Panc1 (cell line): Measurements from ENCODE around the gene SPRED2. TPM values are rescaled to one million over a fixed set of nuclear protein-coding genes. Genes with fewer than 3 reads are reported as not detected.

Source experiments
- ATAC-seq: fragments of 200-7000 bp; cut with Tn5 transposase; 2 replicates; pipeline ENCODE4 v1.9.1; 2020; ENCODE audit warnings: mild to moderate bottlenecking, moderate library complexity
- BruUV-seq: library from RNA; stranded (reverse); fragments of 400-500 nt; replicated peaks from 2 replicates; lab custom pipeline; 2021; lab: Mats Ljungman, UMichigan
- CTCF ChIA-PET: fragments of 300-600 bp; sonication (Branson Sonifier 250); formaldehyde crosslinking; loops from one replicate; lab custom pipeline; 2022; ENCODE audit warnings: antibody characterized with exemption; lab: Charles Lee
- POLR2A ChIA-PET: fragments of 300-600 bp; sonication (Branson Sonifier 250); formaldehyde crosslinking; loops from one replicate; lab custom pipeline; 2022; ENCODE audit warnings: antibody characterized with exemption; lab: Charles Lee
- DNase-seq: peaks from one replicate; pipeline ENCODE4 v3.0.0-alpha.2; 2010; ENCODE audit warnings: low read depth, low spot score
- H3K27ac ChIP-seq: 2 replicates; pipeline ENCODE4 v1.5.1; 2011; ENCODE audit warnings: mild to moderate bottlenecking, low read length, inconsistent platforms
- H3K27me3 ChIP-seq: fragments of 200-500 bp; sonication (Bioruptor generic); 2 replicates; pipeline ENCODE4 v1.6.0; 2014; ENCODE audit warnings: low read length, inconsistent platforms; ENCODE audit not compliant: control insufficient read depth, insufficient read depth
- H3K36me3 ChIP-seq: fragments of 200-500 bp; sonication (Bioruptor generic); 2 replicates; pipeline ENCODE4 v1.5.1; 2014; ENCODE audit warnings: inconsistent platforms, mild to moderate bottlenecking, low read length, moderate library complexity; ENCODE audit not compliant: control insufficient read depth, insufficient read depth
- H3K4me1 ChIP-seq: 2 replicates; pipeline ENCODE4 v1.5.1; 2011; ENCODE audit warnings: inconsistent platforms, mild to moderate bottlenecking, low read length, moderate library complexity; ENCODE audit not compliant: control insufficient read depth, insufficient read depth
- H3K4me3 ChIP-seq, 2 experiments: 2 replicates each; pipeline ENCODE4 v1.5.1; 2011 to 2012; ENCODE audit warnings: low read depth in 2 of 2, low read length in 2 of 2, mild to moderate bottlenecking in 2 of 2, inconsistent platforms in 1 of 2, moderate library complexity in 1 of 2
- H3K9me3 ChIP-seq: fragments of 200-500 bp; sonication (Bioruptor generic); 2 replicates; pipeline ENCODE4 v1.5.1; 2014; ENCODE audit warnings: low read depth, mild to moderate bottlenecking, inconsistent platforms, low read length, moderate library complexity; ENCODE audit not compliant: control insufficient read depth, insufficient read depth
- POLR2AphosphoS5 ChIP-seq: IDR thresholded peaks from 2 replicates; pipeline ENCODE4 v1.6.1; 2012; ENCODE audit warnings: mild to moderate bottlenecking, low read depth, low read length, moderate library complexity
- SIN3A ChIP-seq: IDR thresholded peaks from 2 replicates; pipeline ENCODE4 v1.6.1; 2012; ENCODE audit warnings: low read depth, mild to moderate bottlenecking, low read length, moderate library complexity, borderline replicate concordance; ENCODE audit not compliant: insufficient read depth
- TCF7L2 ChIP-seq: IDR thresholded peaks from 2 replicates; pipeline ENCODE4 v1.6.1; 2011; ENCODE audit warnings: mild to moderate bottlenecking, low read depth, low read length, inconsistent platforms
- in situ Hi-C: cut with HindIII; loops from 2 replicates; pipeline ENCODE4 v1.10.0; 2016; ENCODE audit warnings: low sequenced_read_pairs, low pct_unique_long_range_greater_than_20kb
- intact Hi-C: fragments of 100-400 bp; cut with micrococcal nuclease; formaldehyde crosslinking; loops from one replicate; pipeline ENCODE4 v1.10.0; 2022; ENCODE audit not compliant: unreplicated experiment
- total RNA-seq: library from RNA; stranded (reverse); gene quantifications from one replicate; pipeline ENCODE4 v1.2.1, GENCODE V29; 2021; ENCODE audit not compliant: unreplicated experiment
- TF ChIP-seq, protein P1 (sequence below), 2 experiments: IDR thresholded peaks; 2 replicates each; pipeline ENCODE4 v1.6.1; 2011 to 2012; ENCODE audit warnings: low read depth in 2 of 2, control low read depth in 1 of 2, low read length in 1 of 2, mild to moderate bottlenecking in 1 of 2, moderate library complexity in 1 of 2; ENCODE audit not compliant: insufficient read depth in 1 of 2
- TF ChIP-seq, protein P2 (sequence below): fragments of 450-650 bp; IDR thresholded peaks from 2 replicates; pipeline ENCODE4 v1.5.1; 2017; ENCODE audit warnings: mild to moderate bottlenecking

The SPRED2 gene
- total RNA-seq, 1 experiment from 2014 or later, result 60.1 TPM

DNA sequence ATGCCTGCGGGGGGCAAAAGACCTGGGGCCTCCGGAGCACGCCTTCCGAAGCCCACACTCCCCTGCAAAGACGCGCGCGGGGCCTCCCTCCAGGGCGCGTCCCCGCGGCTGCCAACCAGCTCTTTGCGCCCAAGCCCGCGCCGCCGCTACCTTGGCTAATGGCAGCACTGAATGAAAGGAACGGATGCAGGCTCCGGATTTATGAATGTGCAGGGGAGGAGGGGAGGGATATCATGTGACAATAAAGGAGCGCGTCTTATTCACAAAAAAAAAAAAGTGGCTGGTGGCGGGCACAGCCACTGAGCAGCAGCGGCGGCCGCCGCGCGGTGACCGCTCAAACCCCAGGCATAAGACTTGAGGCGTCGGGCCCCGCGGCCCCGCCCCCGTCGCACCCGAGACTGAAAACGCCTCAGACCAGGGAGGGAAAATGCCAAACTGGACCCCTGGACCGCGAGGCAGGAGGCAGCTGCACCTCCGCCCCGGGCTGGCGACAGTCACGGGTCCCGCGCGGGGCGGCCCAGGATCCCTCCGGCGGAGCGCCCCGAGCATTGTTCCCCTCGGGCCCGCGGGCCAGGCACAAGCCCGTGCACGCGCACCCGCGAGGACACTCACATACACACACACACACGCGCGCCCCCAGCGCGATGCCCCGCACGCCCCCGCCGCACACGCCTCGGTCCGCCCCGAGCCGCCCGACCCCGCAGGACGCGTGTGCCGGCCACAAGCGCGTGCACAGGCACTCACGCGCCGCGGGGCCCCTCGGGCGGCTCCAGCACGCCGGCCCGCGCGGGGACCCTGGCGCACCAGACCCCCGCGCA, 1.6 kb downstream of the SPRED2 start:
- TF ChIP-seq, protein P1, sequence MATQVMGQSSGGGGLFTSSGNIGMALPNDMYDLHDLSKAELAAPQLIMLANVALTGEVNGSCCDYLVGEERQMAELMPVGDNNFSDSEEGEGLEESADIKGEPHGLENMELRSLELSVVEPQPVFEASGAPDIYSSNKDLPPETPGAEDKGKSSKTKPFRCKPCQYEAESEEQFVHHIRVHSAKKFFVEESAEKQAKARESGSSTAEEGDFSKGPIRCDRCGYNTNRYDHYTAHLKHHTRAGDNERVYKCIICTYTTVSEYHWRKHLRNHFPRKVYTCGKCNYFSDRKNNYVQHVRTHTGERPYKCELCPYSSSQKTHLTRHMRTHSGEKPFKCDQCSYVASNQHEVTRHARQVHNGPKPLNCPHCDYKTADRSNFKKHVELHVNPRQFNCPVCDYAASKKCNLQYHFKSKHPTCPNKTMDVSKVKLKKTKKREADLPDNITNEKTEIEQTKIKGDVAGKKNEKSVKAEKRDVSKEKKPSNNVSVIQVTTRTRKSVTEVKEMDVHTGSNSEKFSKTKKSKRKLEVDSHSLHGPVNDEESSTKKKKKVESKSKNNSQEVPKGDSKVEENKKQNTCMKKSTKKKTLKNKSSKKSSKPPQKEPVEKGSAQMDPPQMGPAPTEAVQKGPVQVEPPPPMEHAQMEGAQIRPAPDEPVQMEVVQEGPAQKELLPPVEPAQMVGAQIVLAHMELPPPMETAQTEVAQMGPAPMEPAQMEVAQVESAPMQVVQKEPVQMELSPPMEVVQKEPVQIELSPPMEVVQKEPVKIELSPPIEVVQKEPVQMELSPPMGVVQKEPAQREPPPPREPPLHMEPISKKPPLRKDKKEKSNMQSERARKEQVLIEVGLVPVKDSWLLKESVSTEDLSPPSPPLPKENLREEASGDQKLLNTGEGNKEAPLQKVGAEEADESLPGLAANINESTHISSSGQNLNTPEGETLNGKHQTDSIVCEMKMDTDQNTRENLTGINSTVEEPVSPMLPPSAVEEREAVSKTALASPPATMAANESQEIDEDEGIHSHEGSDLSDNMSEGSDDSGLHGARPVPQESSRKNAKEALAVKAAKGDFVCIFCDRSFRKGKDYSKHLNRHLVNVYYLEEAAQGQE (IDR thresholded peaks at IDR 0.05; ENCODE audit: insufficient read depth in 1 of 2, low read depth in 2 of 2, low read length in 1 of 2), result no peak
- TF ChIP-seq SIN3A, result 0 out of 2 replicates have a peak, but pooled peaks have one; percentile 64
- TF ChIP-seq TCF7L2, result peak; percentile 80
- TF ChIP-seq, protein P2, sequence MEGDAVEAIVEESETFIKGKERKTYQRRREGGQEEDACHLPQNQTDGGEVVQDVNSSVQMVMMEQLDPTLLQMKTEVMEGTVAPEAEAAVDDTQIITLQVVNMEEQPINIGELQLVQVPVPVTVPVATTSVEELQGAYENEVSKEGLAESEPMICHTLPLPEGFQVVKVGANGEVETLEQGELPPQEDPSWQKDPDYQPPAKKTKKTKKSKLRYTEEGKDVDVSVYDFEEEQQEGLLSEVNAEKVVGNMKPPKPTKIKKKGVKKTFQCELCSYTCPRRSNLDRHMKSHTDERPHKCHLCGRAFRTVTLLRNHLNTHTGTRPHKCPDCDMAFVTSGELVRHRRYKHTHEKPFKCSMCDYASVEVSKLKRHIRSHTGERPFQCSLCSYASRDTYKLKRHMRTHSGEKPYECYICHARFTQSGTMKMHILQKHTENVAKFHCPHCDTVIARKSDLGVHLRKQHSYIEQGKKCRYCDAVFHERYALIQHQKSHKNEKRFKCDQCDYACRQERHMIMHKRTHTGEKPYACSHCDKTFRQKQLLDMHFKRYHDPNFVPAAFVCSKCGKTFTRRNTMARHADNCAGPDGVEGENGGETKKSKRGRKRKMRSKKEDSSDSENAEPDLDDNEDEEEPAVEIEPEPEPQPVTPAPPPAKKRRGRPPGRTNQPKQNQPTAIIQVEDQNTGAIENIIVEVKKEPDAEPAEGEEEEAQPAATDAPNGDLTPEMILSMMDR, result no peak
- peak; percentile 37 for ATAC-seq
- H3K4me1 ChIP-seq, result peaks cover 43% of the 10 kb centered on the region
- ChIA-PET POLR2A (interaction anchor here (0.6 to 0.7 kb wide), 3 partner anchors 64 to 691 kb away, joined by 3 to 7 read pairs (median 3); no protein-coding TSS in a partner anchor), CTCF (interaction anchor here (0.5 to 0.7 kb wide), 3 partner anchors 38 to 328 kb away, joined by 3 to 5 read pairs (median 3); no protein-coding TSS in a partner anchor)
- H3K36me3 ChIP-seq, result peaks cover 2% of the 10 kb centered on the region; the same call in 1 of the 2 replicates
- peak overlapping the region; percentile 81 for H3K27ac ChIP-seq
- in situ Hi-C loops, result no loop called here
- no TSS peak for BruUV-seq
- no peaks in the 10 kb centered on the region for H3K27me3 ChIP-seq
- H3K4me3 ChIP-seq, result peak overlapping the region; percentile 82 to 92
- intact Hi-C loops, result loop anchor here (2.0 to 5.0 kb wide), 3 partner anchors 46 to 164 kb away; no protein-coding TSS in a partner anchor
- no peak for DNase-seq
- H3K9me3 ChIP-seq, result no peaks in the 10 kb centered on the region

DNA sequence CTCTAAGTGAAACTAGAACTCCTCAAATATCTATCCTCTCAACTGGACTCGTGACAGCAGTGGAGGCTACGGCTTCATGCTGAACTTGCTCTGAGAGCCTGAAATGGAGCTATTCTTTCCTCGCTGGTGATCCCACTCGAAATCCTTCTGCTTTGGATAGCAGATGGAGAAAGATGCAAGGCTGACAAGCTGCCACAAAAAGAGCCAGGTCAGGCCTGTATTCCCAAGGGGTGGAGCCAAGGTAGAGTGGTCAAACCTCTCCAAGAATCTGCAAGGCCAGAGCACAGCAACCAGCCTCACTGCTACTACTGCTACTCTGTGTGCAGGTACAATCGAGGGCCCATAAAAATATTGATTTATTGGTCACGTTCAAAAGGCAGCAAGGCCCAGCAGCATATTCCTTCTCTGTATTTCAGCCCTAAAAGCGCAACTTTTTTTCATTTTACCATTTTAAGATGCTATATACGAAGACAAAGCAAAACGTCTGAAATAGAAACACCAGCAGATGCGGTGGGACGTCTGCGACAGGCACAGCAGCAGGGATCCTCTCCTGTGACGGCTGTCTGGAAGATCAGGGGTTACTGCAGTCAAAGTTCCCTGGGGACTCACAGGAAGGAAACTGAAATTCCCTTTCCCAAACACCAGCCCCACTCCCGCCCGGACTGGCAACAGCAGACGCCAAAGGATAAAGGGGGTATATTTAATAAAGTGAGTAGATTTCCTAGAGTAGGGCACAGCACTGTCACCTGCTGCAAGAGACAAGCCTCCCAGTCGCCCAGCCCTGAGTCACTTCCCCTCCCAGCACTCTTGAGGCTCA, 2.4 kb downstream of the SPRED2 start:
- Histone ChIP-seq H3K4me1 (peaks cover 45% of the 10 kb centered on the region), H3K4me3 (peak overlapping the region; percentile 82 to 92), H3K36me3 (peaks cover 2% of the 10 kb centered on the region; the same call in 1 of the 2 replicates), H3K9me3 (no peaks in the 10 kb centered on the region), H3K27ac (peak overlapping the region; percentile 79), H3K27me3 (no peaks in the 10 kb centered on the region)
- TF ChIP-seq, protein P2, result no peak
- no peak for TF ChIP-seq TCF7L2
- no peak for TF ChIP-seq POLR2AphosphoS5
- TF ChIP-seq, protein P1 (IDR thresholded peaks at IDR 0.05; ENCODE audit: insufficient read depth in 1 of 2, low read depth in 2 of 2, low read length in 1 of 2), result no peak
- no peak for TF ChIP-seq SIN3A
- BruUV-seq, result no TSS peak
- peak; percentile 41 for ATAC-seq
- no peak for DNase-seq
- ChIA-PET POLR2A (interaction anchor here (0.6 to 0.7 kb wide), 5 partner anchors 64 to 691 kb away, joined by 3 to 7 read pairs (median 3); partner anchors contain the start of gene ACTR2), CTCF (interaction anchor here (0.5 to 0.7 kb wide), 4 partner anchors 37 to 365 kb away, joined by 3 to 5 read pairs (median 4); no protein-coding TSS in a partner anchor)
- in situ Hi-C loops, result no loop called here
- intact Hi-C loops, result loop anchor here (2.0 to 5.0 kb wide), 3 partner anchors 45 to 163 kb away; no protein-coding TSS in a partner anchor
